Breast epithelium (tissue), 3 donors: ENCODE results near the gene PMEPA1.

Experiments
- POLR2AphosphoS5 ChIP-seq, 3 donors: sonication (generic); formaldehyde crosslinking; IDR thresholded peaks; one replicate each; pipeline ENCODE4 v1.6.1; 2017; ENCODE audit warnings: antibody characterized with exemption in 3 of 3
- TF ChIP-seq, protein P1 (sequence below), 3 donors: fragments of 450-650 bp; IDR thresholded peaks; one replicate each; pipeline ENCODE4 v1.5.1; 2016 to 2017; ENCODE audit warnings: antibody characterized with exemption in 3 of 3, mild to moderate bottlenecking in 3 of 3, moderate library complexity in 3 of 3

GRCh38 chr20:57705127-57705899, 4.5 kb downstream of the PMEPA1 start:
- TF ChIP-seq POLR2AphosphoS5 (IDR thresholded peaks at IDR 0.05), result no peak
- TF ChIP-seq, protein P1, sequence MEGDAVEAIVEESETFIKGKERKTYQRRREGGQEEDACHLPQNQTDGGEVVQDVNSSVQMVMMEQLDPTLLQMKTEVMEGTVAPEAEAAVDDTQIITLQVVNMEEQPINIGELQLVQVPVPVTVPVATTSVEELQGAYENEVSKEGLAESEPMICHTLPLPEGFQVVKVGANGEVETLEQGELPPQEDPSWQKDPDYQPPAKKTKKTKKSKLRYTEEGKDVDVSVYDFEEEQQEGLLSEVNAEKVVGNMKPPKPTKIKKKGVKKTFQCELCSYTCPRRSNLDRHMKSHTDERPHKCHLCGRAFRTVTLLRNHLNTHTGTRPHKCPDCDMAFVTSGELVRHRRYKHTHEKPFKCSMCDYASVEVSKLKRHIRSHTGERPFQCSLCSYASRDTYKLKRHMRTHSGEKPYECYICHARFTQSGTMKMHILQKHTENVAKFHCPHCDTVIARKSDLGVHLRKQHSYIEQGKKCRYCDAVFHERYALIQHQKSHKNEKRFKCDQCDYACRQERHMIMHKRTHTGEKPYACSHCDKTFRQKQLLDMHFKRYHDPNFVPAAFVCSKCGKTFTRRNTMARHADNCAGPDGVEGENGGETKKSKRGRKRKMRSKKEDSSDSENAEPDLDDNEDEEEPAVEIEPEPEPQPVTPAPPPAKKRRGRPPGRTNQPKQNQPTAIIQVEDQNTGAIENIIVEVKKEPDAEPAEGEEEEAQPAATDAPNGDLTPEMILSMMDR (IDR thresholded peaks at IDR 0.05), result no peak
